WTC11 (cell line): ENCODE measurements around the gene CD86.

Experiments used
- E2F4 ChIP-seq: sonication (generic); formaldehyde crosslinking; IDR thresholded peaks from 2 replicates; pipeline ENCODE4 v1.8.1; 2022; ENCODE audit warnings: low read depth, mild to moderate bottlenecking, moderate library complexity, missing genetic modification reagents, borderline replicate concordance
- ESRRA ChIP-seq: sonication (generic); formaldehyde crosslinking; IDR thresholded peaks from 2 replicates; pipeline ENCODE4 v1.8.1; 2022; ENCODE audit warnings: mild to moderate bottlenecking, missing genetic modification reagents, borderline replicate concordance
- JUN ChIP-seq: sonication (generic); formaldehyde crosslinking; IDR thresholded peaks from 2 replicates; pipeline ENCODE4 v1.8.0; 2023; ENCODE audit warnings: mild to moderate bottlenecking, missing genetic modification reagents
- NFE2L1 ChIP-seq: sonication (generic); formaldehyde crosslinking; IDR thresholded peaks from 2 replicates; pipeline ENCODE4 v1.8.1; 2023; ENCODE audit warnings: missing genetic modification reagents
- NR1H2 ChIP-seq: sonication (generic); formaldehyde crosslinking; IDR thresholded peaks from 2 replicates; pipeline ENCODE4 v1.9.0; 2021; ENCODE audit warnings: mild to moderate bottlenecking, moderate library complexity, missing genetic modification reagents
- TF ChIP-seq, protein P1 (sequence below): fragments of 200-600 bp; IDR thresholded peaks from 2 replicates; pipeline ENCODE4 v1.8.0; 2022; ENCODE audit warnings: antibody characterized with exemption

DNA sequence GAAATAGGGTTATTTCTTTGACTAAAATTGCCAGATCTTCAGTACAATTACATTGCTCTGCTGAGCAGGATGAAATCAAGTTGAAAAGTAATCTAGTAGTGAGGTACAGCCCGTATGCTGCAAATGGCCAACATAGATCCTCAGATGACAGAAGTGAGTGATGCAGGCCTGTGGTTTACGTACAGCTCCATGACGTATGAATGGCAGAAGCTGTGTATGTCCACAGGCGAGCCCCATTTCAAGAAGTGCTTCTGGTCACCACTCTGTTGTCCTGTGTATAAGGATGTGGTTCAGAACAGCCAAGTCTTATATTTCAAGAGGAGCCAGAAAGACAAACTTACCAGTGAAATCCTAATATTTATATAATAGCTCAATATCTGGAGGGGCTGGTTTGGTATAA lies 9.2 kb downstream of the CD86 start:
- TF ChIP-seq, protein P1, sequence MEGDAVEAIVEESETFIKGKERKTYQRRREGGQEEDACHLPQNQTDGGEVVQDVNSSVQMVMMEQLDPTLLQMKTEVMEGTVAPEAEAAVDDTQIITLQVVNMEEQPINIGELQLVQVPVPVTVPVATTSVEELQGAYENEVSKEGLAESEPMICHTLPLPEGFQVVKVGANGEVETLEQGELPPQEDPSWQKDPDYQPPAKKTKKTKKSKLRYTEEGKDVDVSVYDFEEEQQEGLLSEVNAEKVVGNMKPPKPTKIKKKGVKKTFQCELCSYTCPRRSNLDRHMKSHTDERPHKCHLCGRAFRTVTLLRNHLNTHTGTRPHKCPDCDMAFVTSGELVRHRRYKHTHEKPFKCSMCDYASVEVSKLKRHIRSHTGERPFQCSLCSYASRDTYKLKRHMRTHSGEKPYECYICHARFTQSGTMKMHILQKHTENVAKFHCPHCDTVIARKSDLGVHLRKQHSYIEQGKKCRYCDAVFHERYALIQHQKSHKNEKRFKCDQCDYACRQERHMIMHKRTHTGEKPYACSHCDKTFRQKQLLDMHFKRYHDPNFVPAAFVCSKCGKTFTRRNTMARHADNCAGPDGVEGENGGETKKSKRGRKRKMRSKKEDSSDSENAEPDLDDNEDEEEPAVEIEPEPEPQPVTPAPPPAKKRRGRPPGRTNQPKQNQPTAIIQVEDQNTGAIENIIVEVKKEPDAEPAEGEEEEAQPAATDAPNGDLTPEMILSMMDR, result no peak
- TF ChIP-seq NFE2L1 (CRISPR knock-in tag) (no peak), NR1H2 (no peak), ESRRA (CRISPR knock-in tag) (no peak), JUN (CRISPR knock-in tag) (no peak), E2F4 (CRISPR knock-in tag) (no peak)
